Measurements from ENCODE around the gene ZNF865.
A peak's percentile ranks its signal among the peaks of the same experiment; 100 is the strongest.

Gene ZNF865

DNA sequence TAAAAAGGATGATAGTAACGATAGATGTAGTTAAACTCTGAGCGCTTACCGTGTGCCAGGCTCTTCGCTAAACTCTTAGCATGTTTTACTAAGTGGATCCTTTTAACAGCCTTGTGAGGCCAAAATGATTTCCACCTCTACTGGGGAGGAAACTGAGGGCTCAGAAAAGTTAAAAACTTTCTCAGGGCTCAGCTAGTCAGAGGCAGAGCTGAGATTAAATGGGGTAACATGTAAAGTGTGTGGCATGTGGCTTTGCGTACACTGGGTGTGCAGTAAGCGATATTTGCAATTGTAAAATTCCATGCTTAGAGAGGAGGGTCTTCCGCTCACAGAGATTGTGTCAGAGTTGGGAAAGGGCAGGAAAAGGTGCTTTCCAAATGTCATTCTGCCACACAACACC, 51.1 kb downstream of the ZNF865 start:
- H3K9ac ChIP-seq (ENCODE audit: low read length), result peak overlapping the region; percentile 99
- H3K36me3 ChIP-seq (ENCODE audit: control insufficient read depth, insufficient read depth, low read length), result peaks cover 37% of the 10 kb centered on the region
- no peaks in the 10 kb centered on the region for H3K9me3 ChIP-seq (ENCODE audit: control insufficient read depth, insufficient read depth, low read depth, low read length)
- peaks cover 25% of the 10 kb centered on the region for H3K4me1 ChIP-seq (ENCODE audit: control insufficient read depth, insufficient read depth, low read length)
- no peak overlapping the region for H3K27ac ChIP-seq (ENCODE audit: low read depth, low read length)
- peak overlapping the region; percentile 97 for H3K4me3 ChIP-seq (ENCODE audit: low read depth, low read length)
- no peaks in the 10 kb centered on the region for H3K27me3 ChIP-seq (ENCODE audit: control insufficient read depth, insufficient read depth, low read length)

DNA sequence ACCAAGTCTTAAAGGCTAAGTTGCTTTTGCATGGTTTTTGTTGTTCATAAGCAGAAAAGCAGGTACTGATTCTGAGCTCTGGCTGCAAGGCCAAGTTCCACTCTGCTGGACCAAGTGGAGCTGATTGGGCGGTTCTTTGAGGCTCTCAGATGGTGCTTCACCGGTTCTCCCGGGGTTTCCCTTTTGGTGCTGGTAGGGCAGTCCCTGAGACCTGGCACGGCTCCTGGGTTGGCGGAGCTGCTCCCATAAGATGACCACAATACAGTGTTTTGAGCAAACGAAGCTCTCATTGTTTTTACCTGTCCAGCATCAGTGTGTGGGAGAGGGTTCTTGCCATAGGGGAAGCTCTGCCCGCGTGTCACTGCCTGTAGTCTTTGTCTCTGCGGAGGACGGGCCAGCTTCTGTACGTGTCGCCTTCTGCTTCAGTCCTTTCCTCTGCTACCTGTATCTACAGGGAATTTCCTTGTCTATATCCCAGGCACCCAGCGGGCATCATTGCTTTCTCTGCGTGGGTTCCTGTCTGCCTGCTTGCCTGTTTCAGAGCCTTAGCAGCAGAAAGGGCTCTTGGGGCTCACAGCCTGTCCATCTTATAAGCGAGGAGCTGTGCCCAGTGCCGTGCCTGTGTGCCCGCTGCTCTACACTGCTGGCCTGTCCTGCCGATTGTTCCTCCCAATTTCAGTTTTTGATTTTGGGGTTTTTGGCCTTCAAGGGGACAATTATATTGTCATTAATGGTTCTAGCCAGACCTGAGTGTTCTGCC, 51.7 kb downstream of the ZNF865 start:
- H3K9me3 ChIP-seq (ENCODE audit: control insufficient read depth, insufficient read depth, low read depth, low read length), result no peaks in the 10 kb centered on the region
- H3K27ac ChIP-seq (ENCODE audit: low read depth, low read length), result no peak overlapping the region
- H3K4me1 ChIP-seq (ENCODE audit: control insufficient read depth, insufficient read depth, low read length), result peaks cover 22% of the 10 kb centered on the region
- H3K27me3 ChIP-seq (ENCODE audit: control insufficient read depth, insufficient read depth, low read length), result no peaks in the 10 kb centered on the region
- peak overlapping the region; percentile 42 for H3K9ac ChIP-seq (ENCODE audit: low read length)
- peak overlapping the region; percentile 97 for H3K4me3 ChIP-seq (ENCODE audit: low read depth, low read length)
- peaks cover 43% of the 10 kb centered on the region for H3K36me3 ChIP-seq (ENCODE audit: control insufficient read depth, insufficient read depth, low read length)

DNA sequence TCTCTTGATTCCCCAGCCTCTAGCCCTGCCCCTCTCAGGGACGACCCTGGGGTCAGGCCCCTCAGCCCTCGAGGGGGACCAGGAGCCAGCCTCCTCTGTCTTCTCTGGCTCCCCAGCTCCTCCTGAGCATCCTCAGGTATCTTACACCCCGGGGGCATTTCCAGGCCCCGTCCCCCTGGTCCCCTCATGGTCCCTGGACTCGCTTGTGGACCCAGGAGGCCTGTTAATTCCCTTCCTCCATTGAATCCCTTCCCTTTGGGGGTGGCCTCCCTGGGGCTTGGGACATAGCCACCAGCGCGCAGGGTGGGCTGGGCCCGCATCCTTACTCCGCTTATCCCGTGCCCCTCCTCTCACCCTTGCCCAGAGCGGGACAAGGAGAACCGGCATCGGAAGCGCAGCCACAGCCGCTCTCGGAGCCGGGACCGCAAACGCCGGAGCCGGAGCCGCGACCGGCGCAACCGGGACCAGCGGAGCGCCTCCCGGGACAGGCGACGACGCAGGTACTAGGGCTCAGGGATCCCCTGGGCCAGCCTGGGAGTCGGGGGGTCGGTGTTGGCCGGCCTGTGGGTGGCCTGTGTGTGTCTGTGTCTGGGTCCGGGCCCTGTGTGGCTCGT, 53.5 kb downstream of the ZNF865 start:
- H3K36me3 ChIP-seq (ENCODE audit: control insufficient read depth, insufficient read depth, low read length), result peaks cover 59% of the 10 kb centered on the region
- no peak overlapping the region for H3K4me3 ChIP-seq (ENCODE audit: low read depth, low read length)
- no peaks in the 10 kb centered on the region for H3K27me3 ChIP-seq (ENCODE audit: control insufficient read depth, insufficient read depth, low read length)
- no peak overlapping the region for H3K9ac ChIP-seq (ENCODE audit: low read length)
- H3K4me1 ChIP-seq (ENCODE audit: control insufficient read depth, insufficient read depth, low read length), result peaks cover 19% of the 10 kb centered on the region
- H3K27ac ChIP-seq (ENCODE audit: low read depth, low read length), result no peak overlapping the region
- H3K9me3 ChIP-seq (ENCODE audit: control insufficient read depth, insufficient read depth, low read depth, low read length), result no peaks in the 10 kb centered on the region

DNA sequence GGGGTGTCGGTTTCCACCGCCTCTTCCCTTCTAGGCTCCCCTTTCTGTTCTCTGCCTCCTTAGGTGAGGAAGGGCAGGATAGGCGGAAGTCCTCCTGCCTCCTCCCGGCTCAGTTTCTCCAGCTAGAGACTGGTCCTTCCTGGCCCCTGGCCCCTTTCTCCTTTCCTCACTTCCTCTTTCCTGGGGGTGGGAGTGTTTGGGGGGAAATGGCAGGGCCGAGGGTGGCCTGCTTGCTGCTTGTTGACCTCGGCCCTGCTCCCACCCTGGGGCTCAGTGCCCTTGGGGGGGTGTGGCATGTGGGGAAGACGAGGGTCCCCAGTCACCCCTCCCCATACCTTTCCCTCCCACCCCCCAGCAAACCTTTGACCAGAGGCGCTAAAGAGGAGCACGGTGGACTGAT, 54.4 kb downstream of the ZNF865 start:
- H3K9ac ChIP-seq (ENCODE audit: low read length), result no peak overlapping the region

DNA sequence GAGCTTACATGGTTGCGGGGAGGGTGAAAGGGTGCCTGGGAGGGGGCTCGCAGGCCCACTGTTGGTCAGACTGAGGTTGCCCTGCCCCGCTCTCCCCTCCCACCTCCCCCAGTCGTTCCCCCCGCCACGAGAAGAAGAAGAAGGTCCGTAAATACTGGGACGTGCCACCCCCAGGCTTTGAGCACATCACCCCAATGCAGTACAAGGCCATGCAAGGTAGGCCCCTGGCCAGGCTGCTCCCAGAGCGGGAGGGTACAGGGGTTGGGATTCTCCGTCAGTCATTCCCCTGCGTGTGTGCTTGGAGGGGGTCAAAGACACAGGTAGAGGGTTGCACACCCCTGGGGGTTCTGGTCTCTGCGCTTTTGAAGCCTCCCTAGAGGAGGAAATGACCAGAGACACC, 55.0 kb downstream of the ZNF865 start:
- no peaks in the 10 kb centered on the region for H3K9me3 ChIP-seq (ENCODE audit: control insufficient read depth, insufficient read depth, low read depth, low read length)
- peaks cover 19% of the 10 kb centered on the region for H3K4me1 ChIP-seq (ENCODE audit: control insufficient read depth, insufficient read depth, low read length)
- H3K27me3 ChIP-seq (ENCODE audit: control insufficient read depth, insufficient read depth, low read length), result no peaks in the 10 kb centered on the region
- no peak overlapping the region for H3K27ac ChIP-seq (ENCODE audit: low read depth, low read length)
- no peak overlapping the region for H3K9ac ChIP-seq (ENCODE audit: low read length)
- peaks cover 72% of the 10 kb centered on the region for H3K36me3 ChIP-seq (ENCODE audit: control insufficient read depth, insufficient read depth, low read length)
- H3K4me3 ChIP-seq (ENCODE audit: low read depth, low read length), result no peak overlapping the region

More for the DNA sequence above, 54.4 kb downstream of the ZNF865 start:
- H3K36me3 ChIP-seq (ENCODE audit: control insufficient read depth, insufficient read depth, low read length), result peaks cover 67% of the 10 kb centered on the region
- no peaks in the 10 kb centered on the region for H3K9me3 ChIP-seq (ENCODE audit: control insufficient read depth, insufficient read depth, low read depth, low read length)
- peaks cover 19% of the 10 kb centered on the region for H3K4me1 ChIP-seq (ENCODE audit: control insufficient read depth, insufficient read depth, low read length)
- H3K4me3 ChIP-seq (ENCODE audit: low read depth, low read length), result no peak overlapping the region
- H3K27me3 ChIP-seq (ENCODE audit: control insufficient read depth, insufficient read depth, low read length), result no peaks in the 10 kb centered on the region
- no peak overlapping the region for H3K27ac ChIP-seq (ENCODE audit: low read depth, low read length)

DNA sequence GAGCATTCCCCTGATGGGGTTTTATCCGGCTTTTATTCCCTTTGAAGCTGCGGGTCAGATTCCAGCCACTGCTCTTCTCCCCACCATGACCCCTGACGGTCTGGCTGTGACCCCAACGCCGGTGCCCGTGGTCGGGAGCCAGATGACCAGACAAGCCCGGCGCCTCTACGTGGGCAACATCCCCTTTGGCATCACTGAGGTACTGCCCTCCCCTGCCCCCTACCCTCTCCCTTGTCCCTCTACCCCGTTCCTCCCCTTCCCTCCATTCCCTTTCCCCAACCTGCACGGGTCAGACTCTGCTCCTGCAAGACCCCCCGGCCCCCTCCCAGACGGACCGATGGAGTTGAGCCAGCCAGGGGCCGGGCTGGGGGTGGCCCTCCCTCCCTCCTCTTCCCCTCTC, 55.5 kb downstream of the ZNF865 start:
- H3K9ac ChIP-seq (ENCODE audit: low read length), result no peak overlapping the region
- H3K36me3 ChIP-seq (ENCODE audit: control insufficient read depth, insufficient read depth, low read length), result peaks cover 78% of the 10 kb centered on the region
- peaks cover 19% of the 10 kb centered on the region for H3K4me1 ChIP-seq (ENCODE audit: control insufficient read depth, insufficient read depth, low read length)

DNA sequence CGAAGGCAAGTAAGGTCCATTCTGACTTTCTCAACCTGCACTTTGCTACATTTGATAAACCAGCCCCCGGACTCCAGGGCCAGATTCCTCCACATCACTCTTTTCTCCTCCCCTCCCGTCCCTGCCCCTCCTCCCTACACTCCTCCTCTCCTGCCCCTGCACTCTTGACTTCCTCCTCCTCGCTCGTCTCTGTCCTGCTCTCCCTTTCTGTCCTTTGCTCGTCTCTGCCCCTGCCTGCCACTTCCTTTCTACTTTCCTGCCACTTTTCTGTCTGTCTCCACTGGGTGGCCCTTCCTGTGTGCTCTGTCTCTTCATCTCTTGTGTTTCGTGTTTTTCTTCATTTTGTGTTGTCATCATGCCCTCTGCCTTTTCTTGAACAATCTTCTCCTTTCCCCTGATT, 56.4 kb downstream of the ZNF865 start:
- H3K36me3 ChIP-seq (ENCODE audit: control insufficient read depth, insufficient read depth, low read length), result peaks cover 83% of the 10 kb centered on the region
- no peak overlapping the region for H3K27ac ChIP-seq (ENCODE audit: low read depth, low read length)
- H3K27me3 ChIP-seq (ENCODE audit: control insufficient read depth, insufficient read depth, low read length), result no peaks in the 10 kb centered on the region
- H3K9ac ChIP-seq (ENCODE audit: low read length), result no peak overlapping the region
- H3K9me3 ChIP-seq (ENCODE audit: control insufficient read depth, insufficient read depth, low read depth, low read length), result no peaks in the 10 kb centered on the region
- peaks cover 12% of the 10 kb centered on the region for H3K4me1 ChIP-seq (ENCODE audit: control insufficient read depth, insufficient read depth, low read length)
- no peak overlapping the region for H3K4me3 ChIP-seq (ENCODE audit: low read depth, low read length)

More for the DNA sequence above, 55.5 kb downstream of the ZNF865 start:
- Histone ChIP-seq H3K4me3 (ENCODE audit: low read depth, low read length) (no peak overlapping the region), H3K27ac (ENCODE audit: low read depth, low read length) (no peak overlapping the region), H3K27me3 (ENCODE audit: control insufficient read depth, insufficient read depth, low read length) (no peaks in the 10 kb centered on the region), H3K9me3 (ENCODE audit: control insufficient read depth, insufficient read depth, low read depth, low read length) (no peaks in the 10 kb centered on the region)

DNA sequence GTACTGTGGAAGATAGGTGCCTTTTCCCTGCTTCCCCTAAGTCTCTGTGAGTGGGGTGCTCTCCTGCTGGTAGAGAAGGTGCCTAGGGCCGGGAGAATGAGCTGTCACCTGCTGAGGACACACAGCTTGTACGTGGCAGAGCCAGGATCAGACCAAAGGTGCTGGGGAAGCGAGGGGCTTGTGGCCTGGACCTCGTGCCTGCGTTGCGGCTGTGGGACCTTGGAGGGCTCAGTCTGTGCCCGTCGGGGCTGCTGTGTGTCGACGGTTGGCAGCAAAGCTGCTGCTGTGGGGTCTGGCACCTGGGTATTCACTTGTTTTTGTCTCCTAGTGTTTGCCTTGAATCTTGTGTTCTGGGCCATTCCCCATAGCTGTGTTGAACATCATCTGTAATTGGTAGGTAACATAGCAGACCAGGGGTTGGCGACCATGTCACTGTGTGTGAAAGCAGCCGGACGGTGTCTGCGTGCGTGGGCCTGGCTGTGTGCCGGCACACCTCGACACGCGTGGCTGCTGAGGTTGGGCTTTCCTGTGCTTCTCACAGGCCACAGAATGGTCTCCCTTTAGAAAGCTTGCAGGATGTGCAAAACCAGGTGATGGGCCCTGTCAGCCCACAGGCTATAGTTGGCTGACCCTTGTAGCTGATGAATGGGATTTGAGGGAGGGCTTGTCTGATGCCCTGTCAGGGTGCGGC, 58.5 kb downstream of the ZNF865 start:
- no peaks in the 10 kb centered on the region for H3K27me3 ChIP-seq (ENCODE audit: control insufficient read depth, insufficient read depth, low read length)
- no peak overlapping the region for H3K9ac ChIP-seq (ENCODE audit: low read length)
- no peak overlapping the region for H3K27ac ChIP-seq (ENCODE audit: low read depth, low read length)
- H3K36me3 ChIP-seq (ENCODE audit: control insufficient read depth, insufficient read depth, low read length), result peaks cover 95% of the 10 kb centered on the region
- no peak overlapping the region for H3K4me3 ChIP-seq (ENCODE audit: low read depth, low read length)
- no peaks in the 10 kb centered on the region for H3K9me3 ChIP-seq (ENCODE audit: control insufficient read depth, insufficient read depth, low read depth, low read length)
- H3K4me1 ChIP-seq (ENCODE audit: control insufficient read depth, insufficient read depth, low read length), result no peaks in the 10 kb centered on the region

DNA sequence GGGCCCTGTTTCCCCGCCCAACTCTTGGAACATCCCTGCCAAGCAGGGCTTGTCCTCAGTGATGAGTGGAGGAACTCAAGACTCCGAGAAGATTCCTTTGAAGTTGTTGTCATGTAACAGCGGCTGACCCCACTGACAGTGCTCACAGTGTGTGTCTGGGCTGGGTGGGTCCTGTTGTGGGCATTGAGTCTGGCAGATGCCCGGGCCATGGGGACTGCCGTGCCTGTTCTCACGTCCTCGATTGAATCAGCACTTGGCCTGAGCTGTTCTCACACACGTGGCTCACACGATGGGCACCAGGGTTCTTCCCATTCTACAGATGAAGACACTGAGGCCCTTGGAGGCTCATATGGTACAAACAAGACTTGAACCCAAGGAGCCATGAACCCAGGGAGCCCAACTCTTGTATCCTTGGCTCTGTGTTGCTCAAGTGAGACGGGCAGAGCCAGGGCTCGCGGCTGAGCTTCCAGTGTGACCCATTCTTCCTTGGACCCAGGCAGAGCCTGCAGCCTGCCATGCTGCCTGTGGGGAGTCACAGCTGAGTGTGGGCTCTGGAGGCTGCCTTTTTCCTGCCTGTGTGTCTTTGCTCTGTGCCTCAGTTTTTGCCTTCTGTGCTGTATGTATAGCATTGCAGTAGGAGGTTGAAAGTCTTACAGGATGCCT, 61.0 kb downstream of the ZNF865 start:
- Histone ChIP-seq H3K9me3 (ENCODE audit: control insufficient read depth, insufficient read depth, low read depth, low read length) (no peaks in the 10 kb centered on the region), H3K4me3 (ENCODE audit: low read depth, low read length) (no peak overlapping the region), H3K27ac (ENCODE audit: low read depth, low read length) (no peak overlapping the region), H3K36me3 (ENCODE audit: control insufficient read depth, insufficient read depth, low read length) (peaks cover 90% of the 10 kb centered on the region), H3K4me1 (ENCODE audit: control insufficient read depth, insufficient read depth, low read length) (peaks cover 7% of the 10 kb centered on the region; the same call in 1 of the 2 replicates), H3K9ac (ENCODE audit: low read length) (no peak overlapping the region), H3K27me3 (ENCODE audit: control insufficient read depth, insufficient read depth, low read length) (no peaks in the 10 kb centered on the region)
